Measurements from ENCODE around the gene ARRB1. TPM values are rescaled to one million over a fixed set of nuclear protein-coding genes. Genes with fewer than 3 reads are reported as not detected.
"Not testable (repeated sequence)": the region's sequence is repeated elsewhere in the genome, so short reads cannot be mapped to it uniquely, and the experiment has no call there.

ARRB1 gene
- total RNA-seq, 1 donor from 2014 or later: 30.3 TPM

DNA sequence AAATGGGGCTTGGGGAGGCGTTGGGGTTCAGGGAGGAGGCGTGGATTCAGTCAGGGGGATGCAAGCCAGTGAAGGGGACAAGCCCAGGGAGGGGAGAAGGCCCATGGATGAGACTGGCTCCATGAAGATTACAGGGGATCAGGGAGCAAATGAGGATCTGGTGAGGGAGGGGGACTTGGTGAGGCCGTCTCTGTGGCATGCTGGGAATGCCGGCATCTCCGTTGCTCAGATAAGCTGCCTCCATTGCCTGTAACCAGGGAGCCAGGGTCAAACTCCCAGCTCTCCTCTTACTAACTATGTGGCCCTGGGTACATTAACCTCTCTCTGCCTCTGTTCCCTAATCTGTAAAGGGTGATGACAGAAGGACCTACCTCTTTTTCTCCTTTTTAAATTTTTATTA, 72.2 kb downstream of the ARRB1 start:
- Histone ChIP-seq H3K27me3 (ENCODE audit: control insufficient read depth in 3 of 3, insufficient read depth in 3 of 3, low read length in 3 of 3) (no peaks in the 10 kb centered on the region), H3K27ac (ENCODE audit: low read depth, low read length) (no peak overlapping the region), H3K9me3 (ENCODE audit: control insufficient read depth in 3 of 3, low read length in 3 of 3) (no peaks in the 10 kb centered on the region), H3K9ac (ENCODE audit: low read depth in 1 of 3, low read length in 3 of 3) (no peak overlapping the region), H3K36me3 (ENCODE audit: control insufficient read depth in 3 of 3, insufficient read depth in 3 of 3, low read length in 3 of 3) (peaks cover 9 to 30% (median 29%) of the 10 kb centered on the region in 3 donors), H3K4me3 (ENCODE audit: low read length in 3 of 3) (no peak overlapping the region), H3K4me1 (ENCODE audit: control insufficient read depth in 3 of 3, insufficient read depth in 3 of 3, low read length in 3 of 3) (peaks cover 3 to 11% (median 5%) of the 10 kb centered on the region in 3 donors)

DNA sequence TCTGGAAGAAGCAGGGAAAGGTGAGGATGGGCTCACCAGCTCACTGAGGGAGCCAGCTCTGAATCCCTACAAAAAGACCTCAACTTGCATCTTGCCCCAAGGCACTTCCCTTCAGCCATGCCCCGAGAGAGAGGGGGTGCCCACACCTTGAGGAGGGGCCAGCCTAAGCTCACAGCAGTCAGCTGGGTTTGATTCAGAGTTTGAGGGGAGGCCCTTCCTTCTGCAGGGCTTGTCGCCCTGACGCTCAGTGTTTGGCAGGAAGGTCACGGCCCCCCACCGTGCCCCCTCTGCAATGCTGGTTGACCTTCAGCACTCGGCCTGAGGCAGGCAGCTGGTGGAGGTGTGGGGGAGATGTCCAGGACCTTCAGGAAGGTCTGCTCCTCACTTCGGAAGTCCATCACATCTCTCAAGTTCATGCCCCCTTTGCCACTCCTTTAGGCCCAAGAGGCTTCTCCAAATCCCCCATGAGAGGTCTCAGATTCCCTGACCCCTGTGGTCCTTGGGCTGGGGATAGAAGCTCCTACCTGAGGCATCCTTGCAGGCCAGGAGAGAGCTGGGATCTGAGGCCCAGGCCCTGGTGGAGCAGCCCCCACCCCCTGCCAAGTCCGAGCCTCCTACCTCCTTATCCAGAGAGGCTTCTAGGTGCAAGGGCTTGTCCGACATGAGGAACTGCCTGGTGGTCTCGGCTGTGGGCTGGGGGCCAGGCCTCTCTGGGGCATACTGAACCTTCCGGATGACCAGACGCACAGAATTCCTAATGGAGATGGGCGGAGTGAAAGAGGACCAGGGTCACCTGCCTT, 73.3 kb downstream of the ARRB1 start:
- no peak overlapping the region for H3K27ac ChIP-seq (ENCODE audit: low read depth, low read length)

DNA sequence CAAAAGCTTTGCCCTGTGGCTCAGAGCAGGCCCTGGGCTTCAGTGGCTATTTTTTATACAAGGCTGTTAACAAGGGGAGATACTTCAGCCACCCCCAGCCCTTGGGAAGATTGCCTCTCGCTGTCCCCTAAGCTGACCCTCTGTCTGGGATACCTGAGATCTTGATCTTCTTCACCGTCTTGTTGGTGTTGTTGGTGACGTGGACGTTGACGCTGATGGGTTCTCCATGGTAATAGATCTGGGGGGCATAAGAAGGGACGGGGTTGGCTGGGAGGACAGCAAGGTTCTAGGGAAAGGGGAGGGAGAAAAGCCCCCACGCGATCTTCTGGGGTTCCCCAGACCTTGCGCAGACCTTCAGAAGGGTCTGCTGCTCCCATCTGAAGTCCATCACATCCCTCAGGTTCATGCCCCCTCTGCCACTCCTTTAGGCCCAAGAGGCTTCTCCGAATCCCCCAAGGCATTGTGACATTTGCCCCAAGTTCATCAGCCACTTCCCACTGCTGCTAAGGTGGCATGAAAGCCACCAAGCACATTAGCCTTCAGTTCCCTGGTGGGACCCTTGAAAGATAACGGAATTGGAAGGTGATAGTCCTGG, 74.2 kb downstream of the ARRB1 start:
- Histone ChIP-seq H3K4me3 (ENCODE audit: low read length in 3 of 3) (no peak overlapping the region), H3K27ac (ENCODE audit: low read depth, low read length) (no peak overlapping the region), H3K9me3 (ENCODE audit: control insufficient read depth in 3 of 3, low read length in 3 of 3) (no peaks in the 10 kb centered on the region), H3K9ac (ENCODE audit: low read depth in 1 of 3, low read length in 3 of 3) (no peak overlapping the region), H3K36me3 (ENCODE audit: control insufficient read depth in 3 of 3, insufficient read depth in 3 of 3, low read length in 3 of 3) (peaks cover 11 to 34% (median 34%) of the 10 kb centered on the region in 3 donors), H3K27me3 (ENCODE audit: control insufficient read depth in 3 of 3, insufficient read depth in 3 of 3, low read length in 3 of 3) (no peaks in the 10 kb centered on the region), H3K4me1 (ENCODE audit: control insufficient read depth in 3 of 3, insufficient read depth in 3 of 3, low read length in 3 of 3) (peaks cover 3 to 11% (median 5%) of the 10 kb centered on the region in 3 donors)

More for the DNA sequence above, 73.3 kb downstream of the ARRB1 start:
- no peak overlapping the region for H3K9ac ChIP-seq (ENCODE audit: low read depth in 1 of 3, low read length in 3 of 3)
- no peaks in the 10 kb centered on the region for H3K9me3 ChIP-seq (ENCODE audit: control insufficient read depth in 3 of 3, low read length in 3 of 3)
- H3K4me1 ChIP-seq (ENCODE audit: control insufficient read depth in 3 of 3, insufficient read depth in 3 of 3, low read length in 3 of 3): peaks cover 3 to 11% (median 5%) of the 10 kb centered on the region in 3 donors
- no peaks in the 10 kb centered on the region for H3K27me3 ChIP-seq (ENCODE audit: control insufficient read depth in 3 of 3, insufficient read depth in 3 of 3, low read length in 3 of 3)
- H3K36me3 ChIP-seq (ENCODE audit: control insufficient read depth in 3 of 3, insufficient read depth in 3 of 3, low read length in 3 of 3): peaks cover 11 to 38% (median 34%) of the 10 kb centered on the region in 3 donors
- no peak overlapping the region for H3K4me3 ChIP-seq (ENCODE audit: low read length in 3 of 3)

DNA sequence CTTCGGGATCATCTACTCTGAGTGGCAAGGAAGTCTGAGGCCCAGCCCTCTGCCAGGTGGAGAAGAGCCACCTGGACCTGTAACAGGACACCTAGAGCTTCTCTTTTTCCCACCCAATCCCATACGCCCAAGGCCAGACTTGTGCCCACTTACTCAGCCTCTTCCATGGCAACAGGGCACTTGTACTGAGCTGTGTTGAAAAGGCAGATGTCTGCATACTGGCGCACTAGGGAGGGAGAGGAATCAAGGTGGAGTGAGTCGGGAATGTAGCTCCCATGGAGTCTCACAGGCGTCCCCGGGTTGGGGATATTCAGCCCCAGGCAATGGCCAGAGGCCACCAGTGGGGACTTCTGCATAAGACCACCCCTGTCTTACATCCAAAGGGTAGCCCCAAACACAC, 74.8 kb downstream of the ARRB1 start:
- Histone ChIP-seq H3K27me3 (ENCODE audit: control insufficient read depth in 3 of 3, insufficient read depth in 3 of 3, low read length in 3 of 3) (no peaks in the 10 kb centered on the region), H3K9ac (ENCODE audit: low read depth in 1 of 3, low read length in 3 of 3) (no peak overlapping the region), H3K9me3 (ENCODE audit: control insufficient read depth in 3 of 3, low read length in 3 of 3) (no peaks in the 10 kb centered on the region), H3K4me3 (ENCODE audit: low read length in 3 of 3) (no peak overlapping the region), H3K27ac (ENCODE audit: low read depth, low read length) (no peak overlapping the region), H3K4me1 (ENCODE audit: control insufficient read depth in 3 of 3, insufficient read depth in 3 of 3, low read length in 3 of 3) (peaks cover 3 to 11% (median 5%) of the 10 kb centered on the region in 3 donors), H3K36me3 (ENCODE audit: control insufficient read depth in 3 of 3, insufficient read depth in 3 of 3, low read length in 3 of 3) (peaks cover 11 to 34% (median 34%) of the 10 kb centered on the region in 3 donors)

DNA sequence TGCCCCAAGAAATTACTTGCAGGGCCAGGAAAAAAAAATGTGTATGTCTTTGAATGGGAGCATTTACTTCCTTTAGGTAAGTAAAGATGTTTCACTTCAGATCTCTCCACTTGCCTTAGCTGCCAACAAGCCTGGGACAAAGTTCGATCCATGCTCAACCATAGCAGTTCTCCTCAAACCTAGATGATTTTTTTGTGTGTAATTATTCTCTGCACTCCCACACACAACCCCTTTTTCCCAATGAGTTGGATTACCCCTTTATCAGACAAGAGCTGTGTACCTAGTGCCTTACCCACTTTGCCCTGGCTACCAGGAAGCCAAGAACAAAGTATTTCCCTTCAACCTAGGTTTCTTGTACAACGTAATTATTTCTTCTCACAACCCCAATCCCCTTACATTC, 75.3 kb downstream of the ARRB1 start:
- Histone ChIP-seq H3K4me1 (ENCODE audit: control insufficient read depth in 3 of 3, insufficient read depth in 3 of 3, low read length in 3 of 3) (peaks cover 3 to 11% (median 5%) of the 10 kb centered on the region in 3 donors), H3K9ac (ENCODE audit: low read depth in 1 of 3, low read length in 3 of 3) (no peak overlapping the region), H3K36me3 (ENCODE audit: control insufficient read depth in 3 of 3, insufficient read depth in 3 of 3, low read length in 3 of 3) (peaks cover 11 to 34% (median 31%) of the 10 kb centered on the region in 3 donors), H3K27ac (ENCODE audit: low read depth, low read length) (no peak overlapping the region), H3K4me3 (ENCODE audit: low read length in 3 of 3) (no peak overlapping the region), H3K27me3 (ENCODE audit: control insufficient read depth in 3 of 3, insufficient read depth in 3 of 3, low read length in 3 of 3) (no peaks in the 10 kb centered on the region), H3K9me3 (ENCODE audit: control insufficient read depth in 3 of 3, low read length in 3 of 3) (no peaks in the 10 kb centered on the region)

DNA sequence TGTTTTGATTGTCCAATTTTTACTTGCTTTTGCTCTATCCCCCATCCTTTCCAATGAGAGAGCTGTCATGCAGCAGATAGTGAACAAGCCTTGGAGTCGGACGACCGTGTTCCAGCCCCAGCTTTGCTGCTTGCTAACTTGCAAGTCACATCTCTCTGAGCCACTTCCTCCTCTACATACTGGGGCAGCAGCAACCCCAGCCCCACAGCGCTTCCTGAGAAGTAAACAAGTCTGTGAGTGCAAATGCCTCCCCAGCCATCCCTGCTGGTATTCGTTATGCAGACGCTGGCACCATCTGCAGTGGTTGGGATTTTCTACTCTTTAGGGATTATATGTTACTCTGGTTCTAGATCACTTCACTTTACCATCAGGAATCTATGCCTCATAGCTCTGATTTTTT, 75.9 kb downstream of the ARRB1 start:
- Histone ChIP-seq H3K36me3 (ENCODE audit: control insufficient read depth in 3 of 3, insufficient read depth in 3 of 3, low read length in 3 of 3) (peaks cover 11 to 33% (median 31%) of the 10 kb centered on the region in 3 donors), H3K4me1 (ENCODE audit: control insufficient read depth in 3 of 3, insufficient read depth in 3 of 3, low read length in 3 of 3) (peaks cover under 1 to 8% (median under 1%) of the 10 kb centered on the region in 3 donors), H3K4me3 (ENCODE audit: low read length in 3 of 3) (no peak overlapping the region), H3K9ac (ENCODE audit: low read depth in 1 of 3, low read length in 3 of 3) (no peak overlapping the region), H3K27me3 (ENCODE audit: control insufficient read depth in 3 of 3, insufficient read depth in 3 of 3, low read length in 3 of 3) (no peaks in the 10 kb centered on the region), H3K9me3 (ENCODE audit: control insufficient read depth in 3 of 3, low read length in 3 of 3) (no peaks in the 10 kb centered on the region), H3K27ac (ENCODE audit: low read depth, low read length) (peak overlapping the region; percentile 13)

DNA sequence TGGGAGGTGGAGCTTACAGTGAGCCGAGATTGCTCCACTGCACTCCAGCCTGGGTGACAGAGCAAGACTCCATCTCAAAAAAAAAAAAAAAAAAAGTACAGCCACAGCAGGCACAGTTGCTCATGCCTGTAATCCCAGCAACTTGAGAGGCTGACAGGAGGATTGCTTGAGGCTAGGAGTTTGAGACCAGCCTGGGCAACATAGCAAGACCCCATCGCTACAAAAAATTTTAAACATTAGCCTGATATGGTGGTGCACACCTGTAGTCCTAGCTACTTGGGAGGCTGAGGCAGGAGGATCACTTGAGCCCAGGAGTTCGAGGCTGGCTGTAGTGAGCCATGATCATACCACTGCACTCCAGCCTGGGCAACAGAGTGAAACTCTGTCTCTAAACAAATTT, 76.7 kb downstream of the ARRB1 start:
- H3K27ac ChIP-seq (ENCODE audit: low read depth, low read length); H3K27me3 ChIP-seq (ENCODE audit: control insufficient read depth in 3 of 3, insufficient read depth in 3 of 3, low read length in 3 of 3); H3K4me3 ChIP-seq (ENCODE audit: low read length in 3 of 3); H3K4me1 ChIP-seq (ENCODE audit: control insufficient read depth in 3 of 3, insufficient read depth in 3 of 3, low read length in 3 of 3); H3K9me3 ChIP-seq (ENCODE audit: control insufficient read depth in 3 of 3, low read length in 3 of 3); H3K9ac ChIP-seq (ENCODE audit: low read depth in 1 of 3, low read length in 3 of 3): not testable (repeated sequence)
- H3K36me3 ChIP-seq (ENCODE audit: control insufficient read depth in 3 of 3, insufficient read depth in 3 of 3, low read length in 3 of 3): peaks cover 11 to 33% (median 31%) of the 10 kb centered on the region in 3 donors

DNA sequence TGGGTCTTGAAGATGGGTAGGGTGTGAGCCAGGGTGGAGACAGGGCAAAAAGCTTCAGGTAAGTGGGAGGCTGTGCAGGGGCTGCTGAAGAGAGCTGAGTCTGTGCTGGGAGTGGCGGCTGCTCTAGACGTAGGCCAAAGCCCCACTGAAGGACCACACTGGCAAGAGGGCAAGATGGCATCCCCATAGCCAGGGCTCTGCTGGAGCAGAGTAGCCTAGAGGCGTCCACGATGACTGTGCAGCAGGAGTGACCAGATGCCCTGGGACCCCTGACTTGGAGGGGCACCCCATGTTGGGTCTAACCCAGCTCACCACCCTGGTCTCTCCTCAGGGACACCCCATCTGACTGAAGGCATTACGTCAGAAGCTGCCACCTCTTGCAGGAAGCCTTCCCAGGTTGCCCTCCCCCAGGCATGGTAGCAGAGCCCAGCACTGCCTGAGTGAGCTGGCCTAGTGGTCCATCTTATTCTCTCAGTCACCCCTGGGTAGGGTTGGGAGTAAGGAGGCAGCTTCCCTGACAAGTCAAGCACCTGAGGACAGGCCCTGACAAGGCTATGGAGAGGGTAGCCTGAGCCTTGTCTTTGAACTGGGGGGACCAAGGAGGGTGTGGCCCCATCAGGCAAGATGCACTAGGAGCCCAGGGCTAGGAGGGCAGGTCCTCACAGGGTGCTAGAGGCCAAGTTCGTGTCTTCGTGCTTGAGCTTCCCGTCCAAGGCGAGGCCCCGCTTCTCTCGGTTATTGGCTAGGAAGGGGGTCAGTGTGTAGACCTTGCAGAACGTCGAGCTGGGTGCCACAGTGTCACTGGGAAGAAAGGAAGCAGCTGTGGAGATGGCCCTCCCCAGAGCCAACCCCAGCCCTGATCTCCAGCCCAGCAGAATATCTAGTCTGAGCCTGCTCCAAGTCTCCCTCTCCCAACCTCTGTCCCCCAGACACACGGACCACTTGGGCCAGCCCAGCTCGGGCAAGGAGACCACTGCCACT, 77.8 kb downstream of the ARRB1 start:
- Histone ChIP-seq H3K4me3 (ENCODE audit: low read length in 3 of 3) (no peak overlapping the region), H3K27ac (ENCODE audit: low read depth, low read length) (no peak overlapping the region), H3K36me3 (ENCODE audit: control insufficient read depth in 3 of 3, insufficient read depth in 3 of 3, low read length in 3 of 3) (peaks cover 11 to 32% (median 31%) of the 10 kb centered on the region in 3 donors), H3K9ac (ENCODE audit: low read depth in 1 of 3, low read length in 3 of 3) (no peak overlapping the region), H3K9me3 (ENCODE audit: control insufficient read depth in 3 of 3, low read length in 3 of 3) (no peaks in the 10 kb centered on the region), H3K27me3 (ENCODE audit: control insufficient read depth in 3 of 3, insufficient read depth in 3 of 3, low read length in 3 of 3) (no peaks in the 10 kb centered on the region), H3K4me1 (ENCODE audit: control insufficient read depth in 3 of 3, insufficient read depth in 3 of 3, low read length in 3 of 3) (peaks cover 0 to 3% (median 0%) of the 10 kb centered on the region in 3 donors)

DNA sequence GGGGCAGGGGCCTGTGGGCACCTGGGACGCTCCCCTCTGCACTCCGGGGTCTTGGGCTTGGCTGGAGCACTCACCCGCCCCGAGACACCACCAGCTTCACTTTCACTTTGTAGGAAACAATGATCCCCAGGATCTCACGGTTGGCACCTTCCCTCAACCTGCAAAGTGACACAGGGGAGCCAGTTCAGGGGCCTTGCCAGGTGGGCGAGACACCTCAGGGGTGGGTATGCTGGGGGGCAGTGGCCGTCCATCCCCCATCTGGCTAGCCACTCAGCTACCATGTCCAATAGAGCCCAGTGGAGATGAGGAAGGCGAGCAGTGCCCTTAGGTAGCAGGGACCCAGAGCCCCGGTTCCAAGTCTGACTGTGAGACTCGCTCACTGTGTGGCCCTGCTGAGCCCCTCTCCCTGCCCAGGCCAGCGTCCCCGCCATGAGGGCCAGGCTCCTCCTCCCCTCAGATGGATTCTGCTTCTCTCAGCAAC, 78.6 kb downstream of the ARRB1 start:
- no peak overlapping the region for H3K27ac ChIP-seq (ENCODE audit: low read depth, low read length)
- H3K9me3 ChIP-seq (ENCODE audit: control insufficient read depth in 3 of 3, low read length in 3 of 3): no peaks in the 10 kb centered on the region
- peaks cover 10 to 25% (median 23%) of the 10 kb centered on the region in 3 donors for H3K36me3 ChIP-seq (ENCODE audit: control insufficient read depth in 3 of 3, insufficient read depth in 3 of 3, low read length in 3 of 3)
- H3K4me1 ChIP-seq (ENCODE audit: control insufficient read depth in 3 of 3, insufficient read depth in 3 of 3, low read length in 3 of 3): peaks cover 0 to 3% (median 0%) of the 10 kb centered on the region in 3 donors
- H3K27me3 ChIP-seq (ENCODE audit: control insufficient read depth in 3 of 3, insufficient read depth in 3 of 3, low read length in 3 of 3): no peaks in the 10 kb centered on the region
- H3K4me3 ChIP-seq (ENCODE audit: low read length in 3 of 3): no peak overlapping the region
- H3K9ac ChIP-seq (ENCODE audit: low read depth in 1 of 3, low read length in 3 of 3): no peak overlapping the region
